Measurements from ENCODE around the gene KIRREL3. TPM values are rescaled to one million over a fixed set of nuclear protein-coding genes. Genes with fewer than 3 reads are reported as not detected.
"Not testable (repeated sequence)": the region's sequence is repeated elsewhere in the genome, so short reads cannot be mapped to it uniquely, and the experiment has no call there.

KIRREL3 gene
- total and polyA plus RNA-seq, 9 of the 15 experiments (the other 6 are each of a cell fraction or from before 2014, with no cell fraction given) = 0.04 to 0.10 TPM; not detected in 7

DNA sequence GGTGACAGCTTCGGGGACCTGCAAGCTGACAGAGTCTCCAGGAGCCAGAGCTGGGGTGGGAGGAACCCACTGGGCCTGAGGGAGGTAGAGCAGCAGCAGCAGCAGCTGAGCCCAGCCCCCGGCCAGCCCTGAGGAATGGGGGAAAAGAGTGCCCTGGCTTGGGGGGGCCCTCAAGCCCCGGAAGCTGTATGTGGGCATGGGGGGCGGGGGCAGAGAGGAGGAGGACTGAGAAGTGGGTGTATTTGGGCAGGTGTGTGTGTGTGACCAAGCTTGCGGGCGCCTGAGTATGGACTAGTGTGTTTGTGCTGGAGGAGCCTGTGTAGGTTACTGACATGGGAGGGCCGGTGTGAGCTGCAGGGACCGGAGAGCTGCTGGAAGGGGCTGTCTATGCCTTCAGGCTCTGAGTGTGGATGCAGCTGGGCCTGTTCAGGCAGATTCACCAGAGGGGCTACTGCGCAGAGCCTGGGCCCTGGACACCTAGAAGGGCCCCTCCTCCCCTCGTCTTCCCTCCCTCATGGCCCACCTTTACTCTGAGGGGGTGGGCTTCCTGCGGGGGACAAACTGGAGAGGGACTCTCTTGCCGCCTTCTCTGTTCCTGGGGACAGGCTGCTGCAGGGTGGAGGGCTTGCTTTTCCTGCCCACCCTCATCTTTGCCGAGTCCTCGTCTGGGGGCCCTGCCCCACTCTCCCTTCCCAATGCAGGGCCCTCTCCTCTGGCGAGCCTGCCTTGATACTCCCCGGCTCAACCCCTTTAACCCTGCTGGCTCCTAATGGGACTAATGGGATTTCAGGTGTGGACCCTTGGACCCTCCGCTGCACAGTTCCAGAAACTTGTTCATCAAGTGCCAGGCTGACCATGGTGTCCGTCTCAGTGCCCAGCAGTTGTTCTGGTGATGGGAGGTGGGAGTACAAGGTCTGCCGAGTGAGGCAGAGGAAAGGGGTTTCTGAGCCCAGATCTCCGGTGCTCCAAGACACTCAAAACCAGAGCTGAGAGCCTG, 616.9 kb downstream of the KIRREL3 start:
- peaks cover 0 to 9% of the 10 kb centered on the region in 2 experiments for H3K4me1 ChIP-seq (replicated peaks in 1 of 2; ENCODE audit: control insufficient read depth in 2 of 2, insufficient read depth in 2 of 2, low read length in 2 of 2)
- H3K4me2 ChIP-seq (ENCODE audit: insufficient read depth, low read length) = no peak overlapping the region
- H3K9me3 ChIP-seq (replicated peaks; ENCODE audit: control insufficient read depth, insufficient read depth, low read depth, low read length) = no peaks in the 10 kb centered on the region
- FAIRE-seq = no peak
- TF ChIP-seq, protein P1, sequence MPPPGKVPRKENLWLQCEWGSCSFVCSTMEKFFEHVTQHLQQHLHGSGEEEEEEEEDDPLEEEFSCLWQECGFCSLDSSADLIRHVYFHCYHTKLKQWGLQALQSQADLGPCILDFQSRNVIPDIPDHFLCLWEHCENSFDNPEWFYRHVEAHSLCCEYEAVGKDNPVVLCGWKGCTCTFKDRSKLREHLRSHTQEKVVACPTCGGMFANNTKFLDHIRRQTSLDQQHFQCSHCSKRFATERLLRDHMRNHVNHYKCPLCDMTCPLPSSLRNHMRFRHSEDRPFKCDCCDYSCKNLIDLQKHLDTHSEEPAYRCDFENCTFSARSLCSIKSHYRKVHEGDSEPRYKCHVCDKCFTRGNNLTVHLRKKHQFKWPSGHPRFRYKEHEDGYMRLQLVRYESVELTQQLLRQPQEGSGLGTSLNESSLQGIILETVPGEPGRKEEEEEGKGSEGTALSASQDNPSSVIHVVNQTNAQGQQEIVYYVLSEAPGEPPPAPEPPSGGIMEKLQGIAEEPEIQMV (tag; conservative IDR thresholded peaks at IDR 0.05; ENCODE audit: low read depth) = no peak
- no peak for TF ChIP-seq ZC3H8 (IDR thresholded peaks at IDR 0.05)
- H3K36me3 ChIP-seq (ENCODE audit: control insufficient read depth, insufficient read depth, low read length) = no peaks in the 10 kb centered on the region
- H3K4me3 ChIP-seq = no peak overlapping the region
- no peak for DNase-seq (ENCODE audit: extremely low read depth in 1 of 4, low spot score in 3 of 4)
- no peaks in the 10 kb centered on the region for H3K79me2 ChIP-seq (ENCODE audit: control insufficient read depth, insufficient read depth, low read length)
- BruUV-seq (replicated peaks) = no TSS peak
- ChIA-PET POLR2A (no interaction called here), CTCF (ENCODE audit: low intra/inter-chr PET ratio) (no interaction called here)
- H3K9ac ChIP-seq (ENCODE audit: insufficient read depth in 1 of 2, low read depth in 2 of 2, low read length in 2 of 2) = peak overlapping the region in 1 of 2 experiments; percentile 52; a peak in 2 of 4 replicates
- no peaks in the 10 kb centered on the region for H3K27me3 ChIP-seq (ENCODE audit: control insufficient read depth in 2 of 2, insufficient read depth in 2 of 2, low read length in 2 of 2)
- WGBS (ENCODE audit: insufficient coverage, low coverage, missing lambda C conversion rate) = 42% methylated on average over 17 of the region's 20 CpGs
- H3K27ac ChIP-seq (ENCODE audit: extremely low read depth, low read depth, low read length) = no peak overlapping the region
- intact Hi-C loops (cut with micrococcal nuclease) (no loop called here), in situ Hi-C loops (cut with MboI) (no loop called here)
- no peak overlapping the region for H2AFZ ChIP-seq (ENCODE audit: low read depth, low read length)
- peak; percentile 37; the same call in 2 of the 3 replicates for ATAC-seq
- no peaks in the 10 kb centered on the region for H3K9me1 ChIP-seq (ENCODE audit: control insufficient read depth, insufficient read depth, low read length)
- peaks cover 8% of the 10 kb centered on the region; the same call in 1 of the 2 replicates for H4K20me1 ChIP-seq (replicated peaks; ENCODE audit: control insufficient read depth, insufficient read depth, low read length)

DNA sequence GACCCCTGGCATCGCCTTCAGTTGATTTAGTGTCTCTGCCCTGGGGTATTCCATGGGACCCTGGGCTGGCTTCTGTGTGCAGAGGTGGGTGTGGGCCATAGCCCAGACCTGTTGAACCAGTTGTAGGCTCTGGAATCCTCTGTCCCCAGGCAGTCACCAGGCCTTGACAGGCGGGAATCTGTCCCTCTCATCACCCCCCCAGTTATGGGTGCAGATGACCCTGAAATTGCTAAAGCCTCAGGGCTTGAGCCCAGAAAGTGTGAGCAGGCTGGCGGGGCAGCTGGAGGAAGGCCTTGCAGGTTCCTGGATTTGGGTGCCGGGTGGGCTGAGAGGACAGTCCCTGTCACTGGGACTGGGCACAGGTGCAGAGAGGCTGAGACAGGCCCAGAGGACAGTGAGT, 617.9 kb downstream of the KIRREL3 start:
- H3K9me3 ChIP-seq (replicated peaks; ENCODE audit: control insufficient read depth, insufficient read depth, low read depth, low read length); H2AFZ ChIP-seq (ENCODE audit: low read depth, low read length); FAIRE-seq; H3K79me2 ChIP-seq (ENCODE audit: control insufficient read depth, insufficient read depth, low read length); H4K20me1 ChIP-seq (replicated peaks; ENCODE audit: control insufficient read depth, insufficient read depth, low read length); H3K4me1 ChIP-seq (replicated peaks in 1 of 2; ENCODE audit: control insufficient read depth in 2 of 2, insufficient read depth in 2 of 2, low read length in 2 of 2); in situ Hi-C loops (cut with MboI); H3K36me3 ChIP-seq (ENCODE audit: control insufficient read depth, insufficient read depth, low read length); H3K4me2 ChIP-seq (ENCODE audit: insufficient read depth, low read length); H3K9ac ChIP-seq (ENCODE audit: insufficient read depth in 1 of 2, low read depth in 2 of 2, low read length in 2 of 2); H3K27me3 ChIP-seq (ENCODE audit: control insufficient read depth in 2 of 2, insufficient read depth in 2 of 2, low read length in 2 of 2); intact Hi-C loops (cut with micrococcal nuclease); DNase-seq (ENCODE audit: extremely low read depth in 1 of 4, low spot score in 3 of 4); H3K27ac ChIP-seq (ENCODE audit: extremely low read depth, low read depth, low read length); POLR2A ChIA-PET; CTCF ChIA-PET (ENCODE audit: low intra/inter-chr PET ratio); H3K4me3 ChIP-seq; ATAC-seq; H3K9me1 ChIP-seq (ENCODE audit: control insufficient read depth, insufficient read depth, low read length); BruUV-seq (replicated peaks): not testable (repeated sequence)
- 62% methylated on average over 3 of the region's 4 CpGs for WGBS (ENCODE audit: insufficient coverage, low coverage, missing lambda C conversion rate)

DNA sequence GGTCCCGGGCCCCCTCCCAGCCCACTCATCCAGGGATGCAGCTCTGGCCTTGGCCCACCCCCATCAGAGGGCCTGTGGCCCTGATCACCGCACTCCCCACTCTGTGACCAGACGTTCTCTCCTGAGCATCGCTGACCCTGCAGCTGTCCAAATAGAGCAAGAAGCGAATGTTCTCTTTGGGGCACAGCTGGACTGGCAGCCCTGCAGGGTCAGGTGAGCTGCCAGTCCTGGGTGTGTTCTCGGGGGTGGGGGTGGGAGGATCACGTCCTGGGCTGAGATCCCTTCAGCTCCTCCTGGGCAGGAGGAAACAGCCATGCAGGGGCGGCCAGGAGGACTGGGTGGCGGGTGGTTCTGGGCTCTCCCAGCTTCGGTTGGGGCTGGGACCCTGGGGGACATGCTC, 618.6 kb downstream of the KIRREL3 start:
- not testable (repeated sequence) for FAIRE-seq

More for the DNA sequence above, 618.6 kb downstream of the KIRREL3 start:
- ATAC-seq; H3K9me3 ChIP-seq (replicated peaks; ENCODE audit: control insufficient read depth, insufficient read depth, low read depth, low read length); H3K4me1 ChIP-seq (replicated peaks in 1 of 2; ENCODE audit: control insufficient read depth in 2 of 2, insufficient read depth in 2 of 2, low read length in 2 of 2); H3K4me2 ChIP-seq (ENCODE audit: insufficient read depth, low read length); H3K79me2 ChIP-seq (ENCODE audit: control insufficient read depth, insufficient read depth, low read length); H3K9me1 ChIP-seq (ENCODE audit: control insufficient read depth, insufficient read depth, low read length); DNase-seq (ENCODE audit: extremely low read depth in 1 of 4, low spot score in 3 of 4); H3K27me3 ChIP-seq (ENCODE audit: control insufficient read depth in 2 of 2, insufficient read depth in 2 of 2, low read length in 2 of 2); CTCF ChIA-PET (ENCODE audit: low intra/inter-chr PET ratio); H3K4me3 ChIP-seq; H3K27ac ChIP-seq (ENCODE audit: extremely low read depth, low read depth, low read length); POLR2A ChIA-PET; intact Hi-C loops (cut with micrococcal nuclease); BruUV-seq (replicated peaks); H4K20me1 ChIP-seq (replicated peaks; ENCODE audit: control insufficient read depth, insufficient read depth, low read length); H2AFZ ChIP-seq (ENCODE audit: low read depth, low read length); in situ Hi-C loops (cut with MboI); H3K9ac ChIP-seq (ENCODE audit: insufficient read depth in 1 of 2, low read depth in 2 of 2, low read length in 2 of 2); H3K36me3 ChIP-seq (ENCODE audit: control insufficient read depth, insufficient read depth, low read length): not testable (repeated sequence)
- 17% methylated on average over 1 of the region's 10 CpGs for WGBS (ENCODE audit: insufficient coverage, low coverage, missing lambda C conversion rate)

All from K562 (cell line).